B cell (primary cell): Measurements from ENCODE around the gene CNTN3. TPM values are rescaled to one million over a fixed set of nuclear protein-coding genes. Genes with fewer than 3 reads are reported as not detected.

ENCODE experiments used
- ATAC-seq: fragments of 200-7000 bp; cut with Tn5 transposase; one replicate; pipeline ENCODE4 v1.10.0; 2021; ENCODE audit warnings: low read depth, mild to moderate bottlenecking, moderate number of reproducible peaks, moderate library complexity
- CTCF ChIA-PET: fragments of 350-600 bp; sonication (Branson Sonifier 250); formaldehyde crosslinking; loops from one replicate; lab custom pipeline; 2021; ENCODE audit warnings: antibody characterized with exemption, inconsistent platforms; lab: Charles Lee
- POLR2A ChIA-PET: fragments of 350-600 bp; sonication (Branson Sonifier 250); formaldehyde crosslinking; loops from one replicate; lab custom pipeline; 2021; ENCODE audit warnings: antibody characterized with exemption; lab: Charles Lee
- DNase-seq: peaks from one replicate; pipeline ENCODE4 v3.0.0; 2013
- H2AFZ ChIP-seq: 2 replicates; pipeline ENCODE4 v1.6.1; 2012; ENCODE audit warnings: mild to moderate bottlenecking, low read depth, low read length; ENCODE audit not compliant: insufficient read depth, poor library complexity, severe bottlenecking
- H3K27ac ChIP-seq, 2 donors: 1 replicate in 1 of 2; 2 replicates in 1 of 2; pipeline ENCODE4 v1.5.1; 2012 to 2013; ENCODE audit warnings: low read length in 2 of 2, mild to moderate bottlenecking in 2 of 2, moderate library complexity in 1 of 2
- H3K27me3 ChIP-seq, 4 experiments: fragments of 200-600 bp in 1 of 4; sonication (generic) in 1 of 4; replicated peaks in 1 of 4; 1 replicate in 2 of 4; 2 replicates in 2 of 4; pipeline versions ENCODE4 v1.6.1 to v1.7.0; 2013 to 2016; ENCODE audit warnings: low read length in 3 of 4, mild to moderate bottlenecking in 2 of 4, mixed read lengths in 1 of 4, moderate library complexity in 1 of 4; ENCODE audit not compliant: insufficient read depth in 4 of 4, control insufficient read depth in 3 of 4; ENCODE audit errors: control extremely low read depth in 1 of 4
- H3K36me3 ChIP-seq, 2 experiments: replicated peaks in 1 of 2; 1 replicate in 1 of 2; 2 replicates in 1 of 2; pipeline versions ENCODE4 v1.6.1 to v1.7.1; 2013; ENCODE audit warnings: low read length in 1 of 2; ENCODE audit not compliant: insufficient read depth in 2 of 2, control insufficient read depth in 1 of 2; ENCODE audit errors: control extremely low read depth in 1 of 2, extremely low read depth in 1 of 2
- H3K4me1 ChIP-seq, 2 donors: fragments of 200-600 bp in 1 of 2; sonication (generic) in 1 of 2; 1 replicate in 1 of 2; 2 replicates in 1 of 2; pipeline versions ENCODE4 v1.5.1 to v1.6.1; 2013 to 2017; ENCODE audit warnings: low read length in 2 of 2; ENCODE audit not compliant: control insufficient read depth in 2 of 2, insufficient read depth in 2 of 2
- H3K4me2 ChIP-seq: replicated peaks from 2 replicates; pipeline ENCODE3; 2012; ENCODE audit warnings: mild to moderate bottlenecking, low read depth, low read length; ENCODE audit not compliant: poor library complexity, severe bottlenecking
- H3K4me3 ChIP-seq, 5 experiments: fragments of 200-600 bp in 1 of 5; sonication (generic) in 1 of 5; 1 replicate in 3 of 5; 2 replicates in 2 of 5; pipeline versions ENCODE4 v1.5.1 to v1.7.0; 2011 to 2016; ENCODE audit warnings: low read length in 4 of 5, mild to moderate bottlenecking in 4 of 5, low read depth in 2 of 5, control low read depth in 1 of 5, moderate library complexity in 1 of 5; ENCODE audit not compliant: insufficient read depth in 1 of 5; ENCODE audit errors: control extremely low read depth in 1 of 5, extremely low read depth in 1 of 5
- H3K79me2 ChIP-seq: fragments of 200-600 bp; sonication (generic); one replicate; pipeline ENCODE4 v1.6.0; 2016; ENCODE audit warnings: low read length; ENCODE audit not compliant: control insufficient read depth, insufficient read depth
- H3K9ac ChIP-seq: fragments of 200-600 bp; sonication (generic); 2 replicates; pipeline ENCODE4 v1.6.1; 2017; ENCODE audit warnings: mild to moderate bottlenecking, low read length, moderate library complexity
- H3K9me3 ChIP-seq, 3 donors: one replicate each; pipeline versions ENCODE4 v1.6.1 to v1.7.1; 2013; ENCODE audit warnings: low read length in 2 of 3; ENCODE audit not compliant: control insufficient read depth in 2 of 3, insufficient read depth in 1 of 3; ENCODE audit errors: control extremely low read depth in 1 of 3
- H4K20me1 ChIP-seq: 2 replicates; pipeline ENCODE4 v1.6.0; 2012; ENCODE audit warnings: mild to moderate bottlenecking, low read length; ENCODE audit not compliant: insufficient read depth, control insufficient read depth, poor library complexity, severe bottlenecking
- H3K27ac Mint-ChIP-seq: one replicate; pipeline ENCODE4 v1.8.0; 2021; ENCODE audit warnings: mixed read lengths
- H3K27me3 Mint-ChIP-seq: one replicate; pipeline ENCODE4 v1.8.0; 2021; ENCODE audit warnings: mixed read lengths
- H3K4me1 Mint-ChIP-seq: one replicate; pipeline ENCODE4 v1.8.0; 2021; ENCODE audit warnings: mixed read lengths
- H3K4me3 Mint-ChIP-seq: one replicate; pipeline ENCODE4 v1.8.0; 2021; ENCODE audit warnings: mixed read lengths
- H3K9me3 Mint-ChIP-seq: one replicate; pipeline ENCODE4 v1.8.0; 2022; ENCODE audit warnings: mixed read lengths; ENCODE audit not compliant: insufficient read depth
- CTCF ChIP-seq: fragments of 200-600 bp; IDR thresholded peaks from one replicate; pipeline ENCODE4 v1.8.0; 2022; ENCODE audit warnings: antibody characterized with exemption, mild to moderate bottlenecking
- EZH2 ChIP-seq: IDR thresholded peaks from 2 replicates; pipeline ENCODE4 v1.6.1; 2012; ENCODE audit warnings: borderline replicate concordance, low read depth, mild to moderate bottlenecking, moderate library complexity, low read length; ENCODE audit not compliant: insufficient read depth, poor library complexity, severe bottlenecking
- WGBS: methylation state at CpG from one replicate; pipeline ENCODE4 v1.1.5; 2013; ENCODE audit warnings: missing lambda C conversion rate; ENCODE audit not compliant: insufficient coverage; 5-methylcytosine and 5-hydroxymethylcytosine counted together
- intact Hi-C: fragments of 100-400 bp; cut with micrococcal nuclease; formaldehyde crosslinking; loops from one replicate; pipeline ENCODE4 v1.10.0; 2022
- polyA plus RNA-seq: library from polyadenylated mRNA; depleted of rRNA; stranded (reverse); fragments of >200 nt; gene quantifications from 2 replicates; pipeline ENCODE4 v1.2.3, GENCODE V29; 2012
- total RNA-seq, 2 donors: library from RNA; stranded (reverse); fragments of 120-200 nt in 1 of 2; gene quantifications; 1 replicate in 1 of 2; 2 replicates in 1 of 2; pipeline versions ENCODE4 v1.2.3 to v1.2.4, GENCODE V29; 2013 to 2022

The CNTN3 gene
- total and polyA plus RNA-seq, 2 donors (not counting 1 experiment from before 2014, with no cell fraction given) = not detected

GRCh38 chr3:74646094-74646493 is 31.6 kb upstream of the CNTN3 start:
- intact Hi-C loops = no loop called here
- no CpG with 5 or more reads among the region's 1 CpG for WGBS

DNA sequence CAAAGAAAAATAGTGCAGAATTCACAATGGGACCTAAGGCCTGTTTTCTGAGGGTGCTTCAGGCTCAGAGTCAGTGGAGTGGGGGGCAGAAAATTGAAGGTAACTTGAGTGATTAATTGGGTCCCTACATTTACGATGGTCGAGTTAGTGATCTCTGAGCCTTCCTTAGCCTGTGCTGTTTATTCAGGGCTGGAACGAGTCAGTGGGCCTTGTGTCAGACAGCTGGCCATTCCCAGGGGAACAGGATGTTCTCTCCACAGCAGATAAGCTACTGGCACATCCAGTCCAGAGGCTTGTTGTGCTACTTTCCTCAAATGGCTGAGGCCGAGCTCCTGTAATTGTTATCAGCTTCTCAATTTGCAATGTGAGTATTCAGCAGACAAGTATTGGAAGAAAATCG is 29.2 kb upstream of the CNTN3 start:
- intact Hi-C loops = no loop called here
- Histone ChIP-seq H3K4me2 (no peak overlapping the region), H3K36me3 (no peaks in the 10 kb centered on the region), H3K9me3 (peaks cover 0 to 4% (median 0%) of the 10 kb centered on the region in 3 donors), H3K4me1 (no peaks in the 10 kb centered on the region), H3K79me2 (no peaks in the 10 kb centered on the region), H4K20me1 (no peaks in the 10 kb centered on the region), H3K9ac (no peak overlapping the region), H3K4me3 (no peak overlapping the region), H3K27me3 (no peaks in the 10 kb centered on the region), H2AFZ (no peak overlapping the region), H3K27ac (no peak overlapping the region)
- no peak overlapping the region for H3K27ac Mint-ChIP-seq
- H3K4me3 Mint-ChIP-seq = no peak overlapping the region
- ChIA-PET CTCF (no interaction called here), POLR2A (no interaction called here)
- ATAC-seq (no peak), DNase-seq (no peak)
- no peaks in the 10 kb centered on the region for H3K27me3 Mint-ChIP-seq
- WGBS = 70% methylated on average over 5 of the region's 5 CpGs
- peaks cover 4% of the 10 kb centered on the region for H3K9me3 Mint-ChIP-seq
- no peaks in the 10 kb centered on the region for H3K4me1 Mint-ChIP-seq
- TF ChIP-seq EZH2 (no peak), CTCF (no peak)

More at GRCh38 chr3:74646094-74646493, 31.6 kb upstream of the CNTN3 start:
- Histone ChIP-seq H3K4me3 (no peak overlapping the region), H3K4me2 (no peak overlapping the region), H3K27me3 (no peaks in the 10 kb centered on the region), H3K36me3 (no peaks in the 10 kb centered on the region), H3K9me3 (peaks cover 0 to 4% (median 0%) of the 10 kb centered on the region in 3 donors), H3K4me1 (no peaks in the 10 kb centered on the region), H3K9ac (no peak overlapping the region), H3K27ac (no peak overlapping the region), H2AFZ (no peak overlapping the region), H3K79me2 (no peaks in the 10 kb centered on the region), H4K20me1 (no peaks in the 10 kb centered on the region)
- ChIA-PET POLR2A (no interaction called here), CTCF (no interaction called here)
- Mint-ChIP-seq H3K4me1 (no peaks in the 10 kb centered on the region), H3K9me3 (peaks cover 2% of the 10 kb centered on the region), H3K27ac (no peak overlapping the region), H3K27me3 (no peaks in the 10 kb centered on the region), H3K4me3 (no peak overlapping the region)
- ATAC-seq = no peak
- no peak for DNase-seq
- no peak for TF ChIP-seq EZH2
- TF ChIP-seq CTCF = no peak
